ENCODE results near the gene TSC22D1.

GRCh38 chr13:44426461-44426860, 149.7 kb downstream of the TSC22D1 start:
- TF ChIP-seq CTCF (IDR thresholded peaks at IDR 0.05), result no peak
- TF ChIP-seq POLR2A (IDR thresholded peaks at IDR 0.05), result no peak
